NB4 (cell line): ENCODE measurements around the gene TULP4.

ENCODE experiments used
- DNase-seq: peaks from one replicate; pipeline ENCODE4 v3.0.0; 2010; ENCODE audit warnings: low read depth
- H3K4me3 ChIP-seq: one replicate; pipeline ENCODE4 v1.5.1; 2011; ENCODE audit warnings: mild to moderate bottlenecking, low read depth, low read length, moderate library complexity
- CTCF ChIP-seq: IDR thresholded peaks from one replicate; pipeline ENCODE4 v1.5.1; 2012; ENCODE audit warnings: low read depth, low read length
- MAX ChIP-seq: IDR thresholded peaks from 2 replicates; pipeline ENCODE4 v1.6.1; 2011; ENCODE audit warnings: low read depth, low read length
- MYC ChIP-seq: IDR thresholded peaks from 2 replicates; pipeline ENCODE4 v1.6.1; 2011; ENCODE audit warnings: low read depth, low read length
- POLR2A ChIP-seq: IDR thresholded peaks from 2 replicates; pipeline ENCODE4 v1.6.1; 2011; ENCODE audit warnings: mild to moderate bottlenecking; ENCODE audit not compliant: insufficient read length; ENCODE audit errors: extremely low read depth

The TULP4 gene

GRCh38 chr6:158312165-158312564 is at the start of gene TULP4:
TSS of gene TULP4 (plus strand) at chr6:158312465. CDS start at chr6:158314017, 1,552 bp downstream.
- TF ChIP-seq POLR2A (no peak), CTCF (no peak), MAX (no peak), MYC (no peak)
- no peak for DNase-seq

GRCh38 chr6:158262755-158263154 is 49.5 kb upstream of the TULP4 start:
- no peak overlapping the region for H3K4me3 ChIP-seq
- no peak for DNase-seq
- no peak for TF ChIP-seq POLR2A
- no peak for TF ChIP-seq CTCF
- no peak for TF ChIP-seq MYC
- no peak for TF ChIP-seq MAX

More at GRCh38 chr6:158312165-158312564, at the start of gene TULP4:
- no peak within 1 kb of the TSS for H3K4me3 ChIP-seq

GRCh38 chr6:158264180-158264579 is 48.1 kb upstream of the TULP4 start:
- TF ChIP-seq CTCF (no peak), POLR2A (no peak), MAX (no peak), MYC (no peak)
- DNase-seq: no peak

GRCh38 chr6:158266131-158266530 is 46.1 kb upstream of the TULP4 start:
- TF ChIP-seq MYC: no peak
- TF ChIP-seq POLR2A: no peak
- no peak for TF ChIP-seq CTCF
- TF ChIP-seq MAX: no peak
- DNase-seq: no peak

More at GRCh38 chr6:158264180-158264579, 48.1 kb upstream of the TULP4 start:
- no peak overlapping the region for H3K4me3 ChIP-seq

GRCh38 chr6:158268361-158269147 is 43.7 kb upstream of the TULP4 start:
- H3K4me3 ChIP-seq: no peak overlapping the region
- no peak for DNase-seq
- TF ChIP-seq POLR2A: no peak
- TF ChIP-seq MAX: no peak
- no peak for TF ChIP-seq MYC
- TF ChIP-seq CTCF: no peak

More at GRCh38 chr6:158266131-158266530, 46.1 kb upstream of the TULP4 start:
- H3K4me3 ChIP-seq: no peak overlapping the region

GRCh38 chr6:158269657-158270056 is 42.6 kb upstream of the TULP4 start:
- no peak overlapping the region for H3K4me3 ChIP-seq
- no peak for TF ChIP-seq MAX
- TF ChIP-seq MYC: no peak
- no peak for TF ChIP-seq POLR2A
- TF ChIP-seq CTCF: no peak
- DNase-seq: no peak
